GM19238 (cell line): Measurements from ENCODE around the gene TDRD7.
"Not testable (repeated sequence)": the region's sequence is repeated elsewhere in the genome, so short reads cannot be mapped to it uniquely, and the experiment has no call there.

Experiments
- DNase-seq: peaks from one replicate; pipeline ENCODE4 v3.0.0; 2011; ENCODE audit warnings: low spot score; ENCODE audit not compliant: insufficient read length

The TDRD7 gene

DNA sequence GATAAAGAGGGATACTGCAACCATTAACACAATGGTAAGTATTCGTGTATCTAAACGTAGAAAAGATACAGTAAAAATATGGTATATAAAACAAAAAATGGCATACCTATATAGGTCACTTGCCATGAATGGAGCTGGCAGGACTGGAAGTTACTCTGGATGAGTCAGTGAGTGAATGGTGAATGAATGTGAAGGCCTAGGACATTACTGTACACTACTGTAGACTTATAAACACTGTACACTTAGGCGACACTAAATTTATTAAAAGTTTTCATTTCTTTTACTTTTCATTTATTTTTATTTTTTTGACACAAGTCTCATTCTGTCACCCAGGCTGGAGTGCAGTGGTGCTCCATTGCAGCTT lies 14.1 kb downstream of the TDRD7 start:
- no peak for DNase-seq

DNA sequence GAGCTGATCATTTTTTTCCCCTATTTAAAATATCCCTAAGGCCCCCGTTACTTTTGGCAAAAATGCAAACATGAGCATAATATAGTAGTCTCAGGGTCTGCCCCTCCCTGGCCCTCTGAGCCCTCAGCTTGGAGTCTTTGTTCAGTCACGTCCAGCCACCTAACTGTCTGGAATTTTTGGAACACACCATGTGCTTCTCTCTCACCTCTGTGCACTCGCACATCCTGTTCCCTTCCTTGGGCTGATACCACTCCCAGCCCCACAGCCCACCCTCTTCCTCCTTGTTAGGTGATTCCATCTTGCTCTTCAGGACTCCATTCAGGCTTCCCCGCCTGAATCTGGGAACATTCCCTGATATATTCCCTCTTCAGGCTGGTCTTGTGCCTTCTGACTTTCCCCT lies 16.0 kb downstream of the TDRD7 start:
- DNase-seq = no peak

DNA sequence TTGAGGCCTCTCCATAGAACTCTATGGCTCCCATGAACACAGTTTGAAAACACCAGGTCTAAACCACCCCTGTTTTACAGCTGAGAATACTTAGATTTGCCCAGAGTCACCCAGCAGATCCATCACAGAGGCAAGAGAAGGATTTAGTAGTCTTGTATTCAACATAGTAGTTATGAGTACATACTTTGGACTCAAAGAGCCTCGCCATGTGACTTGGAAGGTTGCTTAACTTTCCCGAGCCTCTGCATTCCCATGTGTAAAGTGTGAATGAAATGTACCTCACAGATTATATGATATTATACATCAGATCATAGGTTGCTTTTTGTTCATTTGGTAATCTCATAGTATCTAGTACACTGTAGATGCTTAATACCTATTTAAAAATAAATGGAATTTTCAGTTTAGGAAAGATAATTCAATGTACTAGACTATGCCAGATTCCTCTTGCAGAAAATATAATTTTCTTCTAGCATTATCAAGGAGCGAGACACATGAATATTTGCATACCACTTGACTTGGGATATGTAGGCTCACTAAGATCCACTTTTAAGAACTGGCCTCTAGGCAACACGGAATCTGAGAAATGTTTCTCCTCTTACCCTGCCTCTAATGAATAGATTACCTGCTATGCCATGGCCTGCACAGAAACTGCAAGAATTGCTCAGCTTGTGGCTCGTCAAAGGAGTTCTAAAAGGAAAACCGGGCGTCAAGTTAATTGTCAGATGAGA lies 18.6 kb downstream of the TDRD7 start:
- DNase-seq = no peak

DNA sequence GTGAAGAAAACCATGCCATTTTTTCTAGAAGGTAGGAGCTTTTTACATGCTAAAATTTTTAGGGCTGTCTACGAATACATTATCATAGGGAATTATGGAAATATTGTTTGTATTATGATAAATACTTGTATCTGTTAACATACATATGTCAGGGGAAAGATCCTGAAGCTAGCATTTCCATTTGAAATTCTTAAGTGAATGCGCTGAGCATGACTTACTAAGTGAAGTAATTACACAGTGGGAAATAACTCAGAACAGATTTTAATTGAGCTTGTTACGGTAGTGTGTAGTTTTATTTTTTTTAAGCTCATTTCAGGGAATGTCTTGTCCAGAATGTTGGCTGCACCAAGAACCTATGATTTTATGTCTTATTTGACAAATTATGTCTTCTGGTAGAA lies 19.1 kb downstream of the TDRD7 start:
- no peak for DNase-seq

DNA sequence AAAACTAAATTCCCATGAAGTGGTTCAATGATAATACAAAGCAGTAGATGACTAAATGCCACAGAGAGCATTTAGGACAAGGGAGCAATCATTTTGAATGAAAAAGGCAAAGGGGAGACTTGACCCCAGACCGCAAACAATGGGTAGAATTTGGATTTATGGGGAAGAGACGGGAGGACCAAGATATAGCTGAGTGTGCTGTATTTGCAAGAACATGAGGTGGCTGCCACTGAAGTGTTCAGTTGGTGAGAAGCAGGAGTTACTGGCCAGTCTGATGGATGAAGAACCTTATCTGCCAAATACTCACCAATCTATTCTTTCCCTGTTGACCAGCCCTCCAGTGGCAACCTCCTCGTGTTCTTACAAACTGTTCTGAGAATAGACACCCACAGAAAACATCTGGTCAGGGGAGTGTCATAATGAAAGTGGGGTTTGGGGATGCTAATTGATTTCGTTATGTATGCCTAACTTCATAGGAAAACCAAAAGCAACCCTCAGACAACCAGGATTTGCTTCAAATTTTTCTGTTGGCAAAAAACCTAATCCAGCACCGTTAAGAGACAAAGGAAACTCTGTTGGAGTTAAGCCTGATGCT lies 19.8 kb downstream of the TDRD7 start:
- DNase-seq = no peak

DNA sequence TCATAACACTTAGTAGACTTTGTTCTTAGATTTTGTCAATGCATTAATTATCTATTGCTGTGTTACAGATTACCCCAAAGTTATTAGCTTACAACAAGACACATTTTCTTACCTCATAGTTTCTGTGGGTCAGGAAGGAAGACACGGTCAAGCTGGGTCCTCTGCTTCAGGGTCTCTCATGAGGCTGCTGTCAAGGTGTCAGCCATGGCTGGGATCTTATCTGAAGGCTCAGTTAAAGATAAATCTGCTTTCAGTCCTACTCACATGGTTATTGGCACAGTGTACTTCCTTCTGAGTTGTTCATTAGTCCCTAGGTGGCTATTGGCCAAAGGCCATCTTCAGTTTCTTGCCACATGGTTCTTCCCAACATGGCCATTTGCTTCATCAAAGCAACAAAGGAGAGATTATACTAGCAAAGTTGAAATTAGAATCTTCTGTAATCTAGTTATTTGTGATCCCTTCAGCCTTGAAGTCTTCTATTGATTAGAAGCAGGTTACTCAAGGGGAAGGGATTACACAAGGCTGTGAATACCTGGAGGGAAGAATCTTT lies 25.2 kb downstream of the TDRD7 start:
- no peak for DNase-seq

DNA sequence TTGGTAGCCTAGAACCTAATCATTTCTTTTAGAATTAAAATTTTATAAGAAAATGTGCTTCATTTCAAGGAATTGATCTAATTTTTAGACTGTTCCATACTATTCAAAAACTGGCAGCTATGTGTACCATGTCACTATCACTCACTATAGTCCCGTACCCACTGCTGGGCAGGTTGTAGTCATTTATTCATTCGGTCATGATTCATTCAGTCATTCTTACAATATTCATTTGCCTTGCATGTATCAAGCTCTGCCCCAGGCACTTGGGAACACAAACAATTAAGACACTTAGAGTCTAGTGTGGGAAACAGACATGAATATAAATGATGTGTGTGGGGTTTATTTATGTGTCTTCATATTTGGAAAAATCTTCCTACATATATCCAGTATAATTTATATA lies 26.4 kb downstream of the TDRD7 start:
- no peak for DNase-seq

DNA sequence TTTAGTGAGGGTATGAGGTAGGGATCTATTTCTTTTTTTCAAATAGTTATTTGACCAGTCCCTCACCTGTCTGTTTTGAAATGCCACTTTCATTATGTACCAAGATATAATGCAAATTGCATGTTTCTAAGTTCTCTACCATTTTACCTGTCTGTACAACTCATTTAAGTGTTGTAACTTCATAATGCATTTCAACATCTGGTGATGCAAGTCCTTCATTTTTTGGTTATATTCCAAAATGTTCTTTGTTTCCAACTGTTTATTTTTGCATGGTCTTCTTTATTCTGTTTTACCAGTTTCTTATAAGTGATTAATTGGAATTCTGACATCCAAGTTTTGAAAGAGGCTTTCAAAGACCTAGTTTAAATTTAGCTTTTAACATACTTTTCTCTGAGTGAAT lies 26.8 kb downstream of the TDRD7 start:
- DNase-seq = no peak

DNA sequence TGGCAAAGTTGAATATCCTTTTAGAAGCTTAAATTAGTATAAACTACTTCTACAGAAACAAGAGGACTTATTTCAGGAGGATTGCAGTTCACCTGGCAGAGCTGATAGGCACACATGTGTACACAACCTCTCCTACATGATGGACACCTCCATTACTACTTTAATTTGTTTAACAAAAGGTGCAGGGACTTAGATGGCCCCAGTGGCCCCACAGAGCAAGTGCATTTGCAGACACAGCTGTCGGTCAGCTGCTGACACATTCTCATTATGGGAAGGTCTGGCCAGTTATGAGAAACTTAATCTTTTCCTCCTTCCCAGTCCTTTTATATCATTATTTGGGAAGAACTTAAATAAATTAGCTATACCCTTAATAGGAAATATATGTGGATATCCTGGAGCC lies 28.3 kb downstream of the TDRD7 start:
- no peak for DNase-seq

DNA sequence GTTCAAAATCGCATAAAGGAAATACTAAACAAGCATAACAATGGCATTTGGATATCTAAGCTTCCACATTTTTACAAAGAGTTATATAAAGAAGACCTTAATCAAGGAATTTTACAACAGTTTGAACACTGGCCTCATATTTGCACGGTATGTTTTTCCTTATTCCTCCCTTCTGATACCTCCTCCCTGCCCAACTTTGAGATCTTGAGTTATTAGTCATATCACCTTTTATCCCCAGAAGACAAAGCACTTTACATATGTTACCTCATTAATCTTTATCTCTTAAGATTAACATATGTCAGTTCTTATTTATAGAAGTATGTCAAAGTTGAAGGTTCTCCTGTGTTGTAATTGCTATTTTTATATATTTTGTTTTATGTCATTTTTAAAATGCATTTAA lies 29.8 kb downstream of the TDRD7 start:
- no peak for DNase-seq

DNA sequence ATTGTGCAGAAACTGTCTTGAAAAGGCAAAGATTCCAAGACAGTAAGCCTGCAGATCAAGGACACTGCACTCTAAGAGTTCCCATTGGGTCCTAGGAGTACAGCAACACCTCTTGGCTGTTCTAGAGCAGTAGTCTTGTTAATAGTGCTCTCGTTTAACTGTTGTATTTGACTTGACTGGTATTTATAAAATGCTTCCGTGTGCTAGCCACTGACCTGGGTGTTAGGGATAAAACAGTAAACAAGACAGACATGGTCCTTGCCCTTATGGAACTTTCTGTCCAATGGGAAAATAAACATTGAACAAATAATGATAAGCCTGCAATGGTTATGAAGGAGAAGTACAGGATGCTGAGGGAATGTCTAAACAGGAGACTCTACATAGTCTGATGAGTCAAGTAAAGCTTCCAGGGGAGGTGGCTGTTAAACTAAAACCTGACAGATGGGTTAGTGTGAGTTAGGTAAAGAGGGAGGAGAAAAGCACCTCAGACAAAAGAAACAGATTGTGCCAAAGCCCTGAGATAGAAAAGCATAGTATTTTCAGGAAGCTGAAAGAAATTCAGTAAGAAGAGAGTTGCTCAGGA lies 33.3 kb downstream of the TDRD7 start:
- no peak for DNase-seq

DNA sequence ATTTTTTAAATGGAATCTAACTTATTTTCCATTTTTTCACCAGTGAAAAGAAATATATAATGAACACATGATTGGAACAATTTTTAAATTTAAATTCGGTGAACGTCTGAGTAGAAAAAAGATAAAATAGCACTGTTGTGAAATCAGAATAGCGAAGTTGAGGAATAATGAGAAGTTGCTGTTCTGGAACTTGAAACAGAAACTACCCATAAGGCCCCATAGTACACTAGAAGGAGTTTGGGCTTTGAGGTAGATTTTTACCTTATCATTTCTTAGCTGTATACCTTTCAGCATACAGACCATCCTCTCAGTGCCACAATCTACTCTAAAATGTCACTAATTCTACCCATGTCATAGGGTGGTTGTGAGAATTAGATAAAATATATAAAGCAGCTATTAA lies 35.1 kb downstream of the TDRD7 start:
- DNase-seq = no peak

DNA sequence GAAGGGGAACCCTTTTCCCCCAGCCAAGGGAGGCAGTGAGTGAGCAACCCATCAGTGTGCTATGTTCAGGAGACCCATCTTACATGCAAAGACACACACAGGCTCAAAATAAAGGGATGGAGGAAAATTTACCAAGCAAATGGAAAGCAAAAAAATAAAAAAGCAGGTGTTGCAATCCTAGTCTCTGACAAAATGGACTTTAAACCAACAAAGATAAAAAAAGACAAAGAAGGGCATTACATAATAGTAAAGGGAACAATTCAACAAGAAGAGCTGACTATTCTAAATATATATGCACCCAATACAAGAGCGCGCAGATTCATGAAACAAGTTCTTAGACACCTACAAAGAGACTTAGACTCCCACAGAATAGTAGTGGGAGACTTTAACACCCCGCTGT lies 41.7 kb downstream of the TDRD7 start:
- DNase-seq = not testable (repeated sequence)

DNA sequence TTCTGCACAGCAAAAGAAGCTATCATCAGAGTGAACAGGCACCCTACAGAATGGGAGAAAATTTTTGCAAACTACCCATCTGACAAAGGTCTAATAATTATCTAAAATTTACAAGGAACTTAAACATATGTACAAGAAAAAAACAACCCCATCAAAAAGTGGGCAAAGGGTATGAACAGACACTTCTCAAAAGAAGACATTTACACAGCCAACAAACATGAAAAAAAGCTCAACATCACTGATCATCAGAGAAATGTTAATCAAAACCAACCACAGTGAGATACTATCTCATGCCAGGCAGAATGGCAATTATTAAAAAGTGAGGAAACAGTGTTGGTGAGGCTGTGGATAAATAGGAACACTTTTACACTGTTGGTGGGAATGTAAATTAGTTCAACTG lies 44.9 kb downstream of the TDRD7 start:
- not testable (repeated sequence) for DNase-seq

DNA sequence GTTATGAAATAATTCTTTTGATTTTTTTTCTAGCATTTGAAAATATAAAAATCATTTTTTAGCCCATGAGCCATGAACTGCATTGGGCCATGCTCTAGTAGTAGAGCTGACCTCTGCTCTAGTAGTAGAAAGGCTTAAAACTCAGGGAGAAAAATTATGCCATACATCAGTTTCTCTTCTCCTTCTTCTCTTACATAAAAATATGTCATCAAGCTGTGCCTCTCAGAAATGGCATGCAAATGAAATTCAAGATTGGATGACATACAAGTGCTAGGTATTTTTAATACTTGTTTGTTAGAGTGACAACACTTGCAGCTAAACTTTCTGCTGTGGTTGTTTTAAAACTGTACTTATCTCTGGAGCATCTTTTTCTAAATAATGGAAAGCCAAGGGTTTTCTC lies 47.4 kb downstream of the TDRD7 start:
- no peak for DNase-seq

DNA sequence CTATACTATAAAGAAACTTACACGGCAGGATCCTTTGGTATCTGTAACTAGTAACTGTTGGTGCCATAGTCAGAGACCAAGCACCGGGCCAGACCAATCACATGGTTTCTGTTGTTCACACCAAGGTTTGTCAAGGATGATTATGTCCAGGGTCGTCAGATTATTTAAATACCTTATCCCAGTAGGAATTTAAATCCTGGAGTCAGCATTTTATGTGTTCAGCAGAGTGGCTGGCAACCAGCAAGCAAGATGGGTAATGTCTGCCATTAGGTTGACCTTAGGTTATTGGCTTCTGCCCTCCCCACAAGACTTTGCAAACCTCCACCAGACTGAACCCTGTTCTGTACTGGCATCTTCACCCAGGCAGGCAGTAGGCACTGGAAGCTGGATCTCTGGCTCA lies 50.3 kb downstream of the TDRD7 start:
- DNase-seq = no peak

DNA sequence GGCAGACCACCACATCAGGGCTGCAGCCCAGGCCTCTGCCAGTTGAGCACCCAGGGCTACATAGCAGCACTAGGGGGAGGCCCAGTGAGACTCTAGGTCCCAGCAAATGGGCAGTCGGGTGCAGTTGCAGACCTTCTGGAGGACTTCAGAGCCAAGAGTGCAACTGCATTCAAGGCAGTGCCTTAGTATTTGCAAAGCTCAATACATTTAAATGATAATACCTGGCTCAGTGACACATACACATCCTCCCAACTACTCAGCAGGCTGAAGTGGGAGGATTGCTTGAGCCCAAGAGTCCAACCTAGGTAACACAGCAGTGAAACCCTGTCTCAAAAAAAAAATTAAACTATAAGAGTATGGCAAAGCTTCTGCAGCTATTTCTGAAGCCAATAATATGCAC lies 51.0 kb downstream of the TDRD7 start:
- no peak for DNase-seq

DNA sequence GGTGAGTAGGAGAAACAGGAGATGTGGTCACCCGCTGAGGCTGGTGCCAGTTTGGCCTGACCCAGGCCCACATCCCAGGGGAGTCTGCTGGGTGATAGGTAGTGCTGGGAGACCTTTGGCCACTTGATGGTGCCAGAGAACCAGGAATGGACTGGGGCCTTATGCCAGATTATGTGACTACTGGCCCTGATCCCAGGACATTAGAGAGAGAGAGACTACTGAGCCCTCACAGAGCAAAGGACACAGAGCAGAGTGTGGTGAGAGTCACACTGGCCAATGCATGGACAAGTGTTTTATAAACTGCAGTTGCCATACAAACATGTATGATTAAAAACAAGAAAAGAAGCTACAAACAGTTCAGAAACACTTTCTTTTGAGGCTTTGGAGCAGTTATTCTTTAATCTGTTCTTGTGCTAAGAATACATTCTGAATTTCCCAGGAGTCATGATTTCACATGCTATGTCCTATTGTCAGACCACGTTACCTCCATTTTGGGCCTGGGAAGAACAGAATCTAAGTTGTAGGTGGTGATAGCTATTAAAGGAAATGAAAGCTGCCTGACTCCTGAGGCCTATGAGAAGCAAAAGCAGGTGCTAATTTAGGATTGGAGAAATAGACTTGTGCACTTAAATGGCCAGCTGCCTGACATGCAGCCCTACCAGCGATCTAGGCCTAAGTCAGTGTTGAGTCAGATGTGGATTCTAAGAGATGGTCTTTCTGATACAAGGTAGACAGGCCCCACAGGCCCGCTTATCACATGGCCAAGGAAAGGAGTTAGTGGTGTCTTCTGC lies 57.0 kb downstream of the TDRD7 start:
- peak; percentile 59 for DNase-seq

DNA sequence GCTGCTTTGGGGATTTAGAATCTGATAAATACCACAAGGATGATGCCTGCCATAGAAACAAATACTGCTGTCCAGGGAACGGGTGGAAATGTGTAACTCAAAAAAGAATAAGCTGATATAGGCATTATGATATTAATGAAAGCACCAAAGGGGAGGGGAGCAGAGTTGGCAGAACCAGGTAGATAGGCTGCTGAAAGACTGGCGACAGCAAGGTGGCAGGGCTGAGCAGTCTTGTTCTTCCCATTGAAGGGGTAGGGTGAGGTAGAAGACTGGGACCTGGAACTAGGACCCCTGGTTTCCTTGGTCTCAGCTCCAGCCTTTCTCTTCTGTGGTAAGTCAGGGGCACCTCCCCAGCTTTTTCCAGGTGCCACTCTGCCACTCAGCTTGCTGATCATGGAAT lies 58.2 kb downstream of the TDRD7 start:
- no peak for DNase-seq

DNA sequence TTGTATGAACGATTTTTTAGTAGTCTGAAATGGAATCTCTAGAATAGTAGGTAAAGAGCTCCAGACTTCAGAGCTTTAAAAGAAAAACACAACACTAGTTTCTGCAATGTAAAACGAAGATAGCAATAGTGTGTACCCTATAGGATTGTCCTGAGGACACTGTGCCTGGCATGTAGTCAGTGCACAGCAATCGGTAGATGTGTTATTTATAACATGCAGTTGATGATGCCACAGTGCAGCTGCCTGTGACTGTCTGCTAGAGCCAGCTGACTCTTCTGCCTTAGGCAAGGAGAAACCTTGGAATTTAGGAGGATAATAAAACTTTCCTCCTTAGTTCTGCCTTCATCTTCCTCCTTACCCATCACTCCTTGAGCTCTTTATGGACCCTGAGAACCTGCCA lies 61.8 kb downstream of the TDRD7 start:
- DNase-seq = no peak

DNA sequence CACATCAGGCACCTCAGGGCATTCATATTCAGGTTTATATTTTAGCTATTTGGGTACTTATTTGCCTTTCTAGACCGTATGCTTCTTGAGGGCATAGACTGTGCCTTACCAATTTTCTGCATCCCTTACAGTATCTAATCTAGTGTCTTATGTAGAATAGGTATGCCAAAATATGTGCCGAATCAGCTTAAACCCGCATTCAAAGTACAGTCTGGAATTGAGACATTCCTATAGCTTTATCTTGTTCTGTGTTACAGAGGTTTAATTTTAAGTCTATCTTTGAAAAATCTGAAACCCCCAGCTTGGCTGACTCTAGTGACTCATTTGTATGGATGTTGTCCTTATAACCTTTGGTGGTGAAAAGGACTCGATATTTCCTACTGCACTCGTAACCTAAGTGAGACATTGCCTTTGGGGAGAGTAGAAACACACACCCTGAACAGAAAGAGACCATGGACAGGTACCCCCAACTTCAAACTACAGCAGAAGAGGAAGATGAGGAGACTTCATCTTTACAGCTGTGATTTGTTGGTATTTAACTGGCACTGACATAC lies 62.6 kb downstream of the TDRD7 start:
- no peak for DNase-seq

DNA sequence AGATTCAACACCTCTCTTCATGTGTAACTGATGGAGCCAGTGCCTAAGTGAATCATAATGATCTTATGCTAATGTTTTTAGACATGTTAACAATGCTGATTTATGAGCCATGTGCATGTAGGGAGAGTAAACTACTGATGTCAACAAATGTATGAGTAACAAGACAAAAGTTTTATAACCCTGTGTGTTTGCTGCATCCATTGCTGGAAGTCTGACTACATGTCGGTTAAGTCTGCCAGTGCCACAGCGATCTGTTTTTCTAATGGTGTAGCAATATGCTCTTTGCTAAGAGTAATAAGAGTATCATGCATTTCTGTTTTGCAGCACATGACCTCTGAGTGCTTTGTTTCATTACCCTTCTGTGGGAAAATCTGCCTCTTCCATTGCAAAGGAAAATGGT lies 63.2 kb downstream of the TDRD7 start:
- no peak for DNase-seq
